Caki2 (cell line): ENCODE data around the gene BTNL3. TPM values are rescaled to one million over a fixed set of nuclear protein-coding genes. Genes with fewer than 3 reads are reported as not detected.
A peak's percentile ranks its signal among the peaks of the same experiment; 100 is the strongest.
"Not testable (repeated sequence)": the region's sequence is repeated elsewhere in the genome, so short reads cannot be mapped to it uniquely, and the experiment has no call there.

Experiments
- DNase-seq: peaks from one replicate; pipeline ENCODE4 v3.0.0-alpha.2; 2015; ENCODE audit warnings: low read depth
- in situ Hi-C: cut with HindIII; loops from 2 replicates; pipeline ENCODE4 v1.10.0; 2016; ENCODE audit warnings: low sequenced_read_pairs, low pct_unique_long_range_greater_than_20kb, mixed read lengths
- total RNA-seq: library from RNA; depleted of rRNA; stranded (reverse); fragments of >200 nt; shearing (Covaris generic); gene quantifications from 2 replicates; pipeline ENCODE4 v1.2.3, GENCODE V29; 2014; ENCODE audit warnings: low replicate concordance

BTNL3 gene
- total RNA-seq, 1 experiment from 2014 or later, result not detected

DNA sequence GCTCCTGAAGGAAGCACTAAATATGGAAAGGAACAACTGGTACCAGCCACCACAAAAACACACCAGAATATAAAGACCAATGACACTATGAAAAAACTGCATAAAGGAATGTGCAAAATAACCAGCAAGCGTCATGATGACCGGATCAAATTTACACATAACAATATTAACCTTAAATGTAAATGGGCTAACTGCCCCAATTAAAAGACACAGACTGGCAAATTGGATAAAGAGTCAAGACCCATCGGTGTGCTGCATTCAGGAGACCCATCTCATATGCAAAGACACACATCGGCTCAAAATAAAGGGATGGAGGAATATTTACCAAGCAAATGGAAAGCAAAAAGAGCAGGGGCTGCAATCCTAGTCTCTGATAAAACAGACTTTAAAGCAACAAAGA, 21.4 kb downstream of the BTNL3 start:
- in situ Hi-C loops, DNase-seq: not testable (repeated sequence)

DNA sequence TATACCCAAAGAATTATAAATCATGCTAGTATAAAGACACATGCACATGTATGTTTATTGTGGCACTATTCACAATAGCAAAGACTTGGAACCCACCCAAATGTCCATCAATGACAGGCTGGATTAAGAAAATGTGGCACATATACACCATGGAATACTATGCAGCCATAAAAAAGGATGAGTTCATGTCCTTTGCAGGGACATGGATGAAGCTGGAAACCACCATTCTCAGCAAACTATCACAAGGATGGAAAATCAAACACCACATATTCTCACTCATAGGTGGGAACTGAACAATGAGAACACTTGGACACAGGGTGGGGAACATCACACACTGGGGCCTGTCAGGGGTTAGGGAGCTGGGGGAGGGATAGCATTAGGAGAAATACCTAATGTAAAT, 26.0 kb downstream of the BTNL3 start:
- in situ Hi-C loops, DNase-seq: not testable (repeated sequence)

DNA sequence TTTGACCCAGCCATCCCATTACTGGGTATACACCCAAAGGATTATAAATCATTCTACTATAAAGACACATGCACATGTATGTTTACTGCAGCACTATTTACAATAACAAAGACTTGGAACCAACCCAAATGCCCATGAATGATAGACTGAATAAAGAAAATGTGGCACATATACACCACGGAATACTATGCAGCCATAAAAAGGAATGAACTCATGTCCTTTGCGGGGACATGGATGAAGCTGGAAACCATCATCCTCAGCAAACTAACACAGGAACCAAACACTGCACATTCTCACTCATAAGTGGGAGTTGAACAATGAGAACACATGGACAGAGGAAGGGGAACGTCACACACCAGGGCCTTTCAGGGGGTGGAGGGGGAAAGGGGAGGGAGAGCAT, 28.8 kb downstream of the BTNL3 start:
- in situ Hi-C loops, DNase-seq: not testable (repeated sequence)

DNA sequence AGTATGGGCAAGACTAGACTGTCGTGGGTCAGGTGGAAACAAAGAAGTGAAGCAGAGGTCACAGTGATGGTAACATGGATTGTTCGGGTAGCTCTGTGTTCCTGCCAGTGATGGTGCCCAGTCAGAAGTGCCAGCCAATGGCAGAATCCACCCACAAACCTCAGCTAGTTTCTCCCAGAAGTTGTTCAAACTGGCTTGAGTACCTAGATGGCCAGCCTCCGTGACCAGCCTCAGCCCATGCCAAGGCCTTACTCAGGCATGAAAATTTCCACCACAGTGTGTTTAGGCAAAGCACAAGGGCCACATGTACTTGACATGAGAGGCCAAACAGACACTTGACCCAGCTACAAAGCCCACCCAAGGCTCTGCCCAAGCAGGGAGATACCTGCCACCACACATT, 32.0 kb downstream of the BTNL3 start:
- in situ Hi-C loops, result no loop called here
- no peak for DNase-seq

DNA sequence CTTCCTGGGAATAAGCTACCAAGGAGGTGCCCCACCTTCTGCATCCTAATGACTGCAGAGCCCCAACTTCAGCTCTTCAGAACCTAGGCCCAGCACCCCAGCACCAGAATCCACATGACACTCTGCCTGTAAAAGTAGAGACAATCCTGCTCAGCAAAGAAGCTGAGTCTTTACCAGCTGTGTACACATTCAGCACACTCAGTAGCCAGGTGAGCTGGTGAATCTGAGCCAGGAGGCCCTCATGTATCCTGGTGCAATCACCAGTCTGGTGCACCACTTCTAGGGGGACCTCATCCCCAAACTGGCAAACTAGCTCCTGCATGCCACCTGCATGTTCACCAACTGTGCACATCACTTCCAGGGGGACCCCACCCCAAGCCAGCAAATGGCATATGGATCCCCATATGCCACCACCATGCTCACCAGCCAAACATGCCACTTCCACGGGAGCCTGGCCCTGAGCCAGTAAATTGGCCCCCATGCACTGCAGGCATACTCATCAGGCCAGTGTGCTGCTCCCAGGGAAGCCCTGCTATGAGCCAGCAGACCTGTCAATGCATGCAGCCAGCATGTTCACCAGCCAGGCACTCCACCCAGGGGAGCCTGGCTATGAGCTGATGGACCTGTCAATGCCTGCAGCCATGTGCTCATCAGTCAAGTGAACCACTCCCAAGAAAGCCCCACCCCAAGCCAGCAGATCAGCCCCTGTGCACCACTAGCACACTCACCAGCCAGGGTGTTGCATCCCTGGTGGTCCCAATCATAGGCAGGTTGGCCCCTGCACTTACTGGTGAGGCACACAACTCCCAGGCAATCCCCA, 35.8 kb downstream of the BTNL3 start:
- no peak for DNase-seq
- in situ Hi-C loops, result no loop called here

DNA sequence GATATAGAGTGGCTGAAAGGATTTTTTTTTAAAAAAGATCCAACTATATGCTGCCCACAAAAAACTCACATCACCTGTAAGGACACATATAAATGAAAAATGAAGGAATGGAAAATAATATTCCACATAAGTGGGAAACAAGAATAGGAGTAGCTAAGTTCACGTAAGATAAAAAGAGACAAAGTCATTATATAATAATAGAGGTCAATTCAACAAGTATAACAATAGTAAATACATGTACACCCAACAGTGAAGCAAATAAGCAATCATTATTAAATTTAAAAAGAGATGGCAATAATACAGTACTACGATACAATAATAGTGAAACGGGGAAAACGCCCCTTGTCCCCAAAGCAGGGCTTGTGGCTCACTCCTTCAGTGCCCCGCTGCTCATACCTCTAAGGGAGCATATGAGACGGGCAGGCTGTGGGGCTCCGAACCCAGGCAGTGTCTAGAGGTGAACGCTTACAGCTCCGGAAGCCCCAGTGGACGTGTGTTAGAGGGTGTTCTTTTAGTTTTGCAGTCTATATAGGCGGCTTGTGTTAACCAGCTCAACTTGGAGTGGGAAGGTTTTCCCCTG, 38.9 kb downstream of the BTNL3 start:
- in situ Hi-C loops, result no loop called here

DNA sequence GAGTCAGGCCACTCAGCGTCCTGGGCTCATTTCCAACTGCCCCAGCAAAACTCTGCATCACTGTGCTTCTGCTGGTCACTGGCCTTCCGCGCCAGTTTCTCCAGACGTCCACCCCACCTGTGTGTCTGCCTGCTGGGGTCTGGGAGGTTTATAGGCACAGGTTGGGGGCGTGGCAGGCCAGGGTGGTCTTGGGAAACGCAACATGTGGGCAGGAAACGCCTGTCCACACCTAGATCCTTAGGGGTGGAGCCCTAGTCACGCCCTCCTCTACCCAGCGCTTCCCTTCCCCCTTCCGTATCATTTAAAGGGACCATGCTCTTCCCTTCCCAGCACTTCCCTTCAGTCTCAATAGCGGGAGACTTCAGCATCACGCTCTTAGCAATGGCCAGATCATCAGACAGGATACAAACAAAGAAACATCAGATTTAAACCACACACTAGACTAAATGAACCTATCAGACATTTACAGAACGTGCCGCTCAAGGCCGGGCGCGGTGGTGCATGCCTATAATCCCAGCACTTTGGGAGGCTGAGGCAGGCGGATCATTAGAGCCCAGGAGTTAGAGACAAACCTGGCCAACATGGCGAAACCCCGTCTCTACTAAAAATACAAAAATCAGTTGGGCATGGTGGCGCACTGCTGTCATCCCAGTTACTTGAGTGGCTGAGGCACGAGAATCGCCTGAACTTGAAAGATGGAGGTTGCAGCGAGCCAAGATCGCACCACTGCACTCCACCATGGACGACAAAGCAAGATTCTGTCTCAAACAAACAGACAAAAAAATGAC, 39.6 kb downstream of the BTNL3 start:
- in situ Hi-C loops, result no loop called here
- peak; percentile 60 for DNase-seq

More for the DNA sequence above, 38.9 kb downstream of the BTNL3 start:
- no peak for DNase-seq

DNA sequence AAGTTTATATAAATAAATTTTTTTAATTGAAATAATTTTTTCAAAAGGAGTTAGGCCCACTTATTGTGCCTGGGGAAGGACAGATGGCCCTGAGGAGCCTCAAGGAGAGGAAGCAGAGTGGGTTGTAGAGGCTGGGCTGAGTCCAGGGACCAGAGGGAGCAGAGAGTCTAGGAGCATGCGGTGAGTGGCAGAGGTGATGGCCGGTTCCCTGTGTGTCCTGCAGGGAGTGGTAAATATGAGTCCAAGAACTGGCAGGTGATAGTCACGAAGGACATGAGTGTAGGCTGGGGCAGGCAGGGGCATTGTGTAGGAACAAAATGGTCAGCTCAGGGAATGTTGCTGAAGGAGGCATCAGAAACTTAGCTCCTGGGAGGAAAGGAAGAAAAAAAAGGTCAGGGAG, 43.1 kb downstream of the BTNL3 start:
- no peak for DNase-seq
- in situ Hi-C loops, result no loop called here

DNA sequence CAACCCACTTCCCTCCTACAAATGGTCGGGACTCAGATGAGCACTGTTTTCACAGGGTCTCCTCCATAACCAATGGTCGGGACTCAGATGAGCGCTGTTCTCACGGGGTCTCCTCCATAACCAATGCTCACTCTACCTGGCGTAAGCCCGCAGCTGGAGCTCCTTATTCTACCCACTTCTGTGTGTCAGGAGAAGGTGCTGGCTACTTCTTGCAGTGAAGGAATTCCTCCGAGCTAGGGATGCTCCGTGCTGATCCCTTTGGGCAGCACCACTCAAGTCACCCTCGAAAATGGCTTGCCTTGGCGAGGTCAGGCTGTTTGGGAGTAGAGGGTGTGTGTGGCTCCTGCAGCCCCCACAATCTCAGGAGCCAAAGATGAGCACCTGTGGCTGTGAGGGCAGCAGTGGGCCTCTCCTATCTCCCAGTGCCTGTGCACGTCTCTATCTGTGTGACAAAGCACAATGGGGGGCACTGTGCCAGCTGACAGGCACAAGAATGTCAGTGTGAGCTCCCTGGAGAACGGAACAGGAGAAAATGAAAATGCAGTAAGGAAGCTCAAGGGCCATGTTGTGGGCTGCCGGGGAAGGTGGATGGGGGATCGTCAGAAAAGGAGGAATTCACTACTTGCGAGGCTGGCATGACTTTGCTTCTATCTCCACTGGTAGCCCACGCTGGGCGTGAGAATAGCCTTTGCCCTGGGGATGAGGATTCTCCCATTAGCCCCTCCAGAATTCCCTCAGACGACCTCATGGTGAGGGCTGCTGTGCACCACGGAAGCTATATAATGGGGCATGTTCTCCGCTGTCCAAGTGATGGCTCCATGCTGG, 47.6 kb downstream of the BTNL3 start:
- no peak for DNase-seq
- in situ Hi-C loops, result no loop called here

DNA sequence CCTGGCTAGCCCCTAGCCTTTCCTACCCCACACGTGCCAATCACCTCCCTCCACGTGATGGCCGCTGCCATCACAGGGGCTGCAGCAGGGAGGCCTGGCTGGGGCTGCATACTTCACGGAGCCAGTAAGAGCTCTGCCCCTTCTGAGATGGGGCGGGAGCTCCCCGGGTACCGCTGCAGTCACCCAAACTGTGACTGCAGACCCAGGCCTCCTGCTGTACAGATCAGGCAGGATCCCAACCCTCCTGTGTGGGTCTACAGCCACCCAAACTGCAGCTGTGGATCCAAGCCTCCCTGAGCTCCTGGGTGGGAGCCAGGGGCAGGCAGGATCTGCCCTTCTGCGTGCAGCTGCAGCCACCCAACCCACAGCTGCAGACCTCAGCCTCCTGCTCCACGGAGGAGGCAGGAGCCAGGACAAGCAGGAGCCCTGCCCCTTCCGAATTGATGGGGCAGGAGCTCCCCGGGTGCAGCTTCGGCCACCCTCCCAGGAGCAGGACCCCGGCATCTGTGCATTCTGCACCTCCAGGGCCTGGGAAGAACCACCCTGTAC, 48.2 kb downstream of the BTNL3 start:
- in situ Hi-C loops, result no loop called here

DNA sequence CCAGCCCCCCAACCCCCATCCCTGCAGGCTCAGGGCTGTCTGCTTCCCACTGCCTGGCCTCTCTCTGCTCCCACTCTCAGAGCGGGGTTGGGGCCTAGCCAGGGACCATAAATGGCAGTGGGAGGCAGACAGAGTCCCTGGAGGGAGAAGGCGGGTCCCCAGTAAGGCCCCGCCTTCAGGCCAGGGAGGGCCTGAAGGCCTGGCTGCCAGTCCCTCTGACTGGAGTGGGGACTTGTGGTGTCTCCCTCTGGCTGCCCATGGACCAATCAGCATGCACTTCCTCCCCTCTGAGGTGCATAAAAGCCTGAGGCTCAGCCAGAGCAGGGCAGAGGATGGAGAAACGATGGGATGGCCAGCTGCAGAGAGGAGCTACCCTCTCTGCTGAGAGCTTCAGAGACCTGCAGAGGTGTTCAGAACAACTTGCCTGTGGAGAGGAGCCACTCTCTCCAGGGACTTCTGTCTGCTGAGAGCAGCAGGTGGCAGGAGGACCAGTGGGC, 48.8 kb downstream of the BTNL3 start:
- no peak for DNase-seq
- in situ Hi-C loops, result no loop called here

More for the DNA sequence above, 48.2 kb downstream of the BTNL3 start:
- no peak for DNase-seq

DNA sequence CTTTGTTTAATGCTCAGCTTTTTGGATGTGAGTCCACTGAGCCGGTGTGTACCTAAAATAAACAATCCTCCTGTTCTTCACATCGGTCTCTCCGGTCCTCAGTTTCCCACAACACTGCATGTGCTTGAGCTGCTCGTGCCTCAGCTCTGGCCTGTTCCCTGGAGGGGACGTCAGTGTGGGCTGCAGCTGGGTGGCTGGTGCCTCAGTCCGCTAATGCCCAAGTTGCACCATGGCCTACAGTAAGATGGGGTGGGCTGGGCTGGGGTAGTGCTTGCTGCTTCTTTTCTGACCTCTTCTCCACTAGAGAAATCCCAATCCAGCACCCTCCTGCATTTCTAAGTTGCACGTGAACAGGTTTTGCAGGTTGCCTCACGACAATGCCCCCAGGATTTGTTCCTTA, 50.8 kb downstream of the BTNL3 start:
- in situ Hi-C loops, result no loop called here
- DNase-seq, result no peak

DNA sequence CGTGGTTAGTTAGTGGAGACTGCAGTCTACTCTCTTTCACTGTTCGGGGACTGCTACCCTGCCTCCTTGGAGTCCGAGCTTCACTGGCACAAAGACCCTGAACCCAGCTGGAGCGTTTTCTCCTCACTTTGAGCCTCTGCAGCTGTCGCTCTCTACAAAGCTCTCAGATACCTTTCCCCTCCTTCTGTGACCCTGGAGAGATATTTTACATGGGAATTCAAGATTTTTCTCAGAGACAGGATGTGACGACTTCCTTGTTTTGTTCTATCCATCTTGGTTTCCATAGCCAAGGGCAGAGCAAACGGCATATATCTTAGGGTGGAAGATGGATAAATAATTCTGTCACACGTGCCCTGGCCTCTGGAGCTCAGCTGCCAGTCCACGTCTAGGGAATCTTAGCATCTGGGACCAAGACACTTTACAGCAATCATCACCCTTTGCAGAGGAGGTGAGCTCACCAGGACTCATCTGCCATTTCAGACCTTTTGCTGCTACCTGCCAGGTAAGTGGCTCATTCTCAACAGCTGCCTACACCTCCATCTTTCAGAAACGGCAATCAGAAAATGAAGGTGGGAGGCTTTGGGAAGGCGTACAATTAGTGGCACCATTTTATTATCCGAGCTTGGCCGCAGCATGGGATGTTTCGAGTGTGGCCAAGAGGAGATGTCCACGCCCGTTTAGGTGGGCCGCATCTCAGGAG, 51.4 kb downstream of the BTNL3 start, which contains the start of gene BTNL9:
TSS of gene BTNL9 (plus strand) at position 336 of the 700 bp plus-strand sequence. CDS start 5,224 bp downstream, outside the sequence.
- no peak for DNase-seq
- in situ Hi-C loops, result no loop called here

DNA sequence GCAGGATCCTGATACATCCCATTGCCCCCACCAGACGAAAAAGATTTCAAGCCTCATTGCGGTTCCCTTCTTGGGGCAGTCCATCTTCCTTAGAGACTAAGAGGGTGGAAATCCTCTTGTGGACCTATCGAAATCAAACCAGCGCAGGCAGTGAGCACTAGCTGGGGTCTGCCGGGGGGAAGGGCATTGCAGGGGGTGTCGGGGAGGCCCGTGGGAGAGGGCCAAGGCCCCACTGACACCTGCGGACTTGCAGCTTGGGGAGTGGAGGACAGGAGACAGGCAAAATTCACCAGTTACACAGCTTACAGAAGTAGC, 51.9 kb downstream of the BTNL3 start:
- in situ Hi-C loops, result no loop called here
- no peak for DNase-seq

DNA sequence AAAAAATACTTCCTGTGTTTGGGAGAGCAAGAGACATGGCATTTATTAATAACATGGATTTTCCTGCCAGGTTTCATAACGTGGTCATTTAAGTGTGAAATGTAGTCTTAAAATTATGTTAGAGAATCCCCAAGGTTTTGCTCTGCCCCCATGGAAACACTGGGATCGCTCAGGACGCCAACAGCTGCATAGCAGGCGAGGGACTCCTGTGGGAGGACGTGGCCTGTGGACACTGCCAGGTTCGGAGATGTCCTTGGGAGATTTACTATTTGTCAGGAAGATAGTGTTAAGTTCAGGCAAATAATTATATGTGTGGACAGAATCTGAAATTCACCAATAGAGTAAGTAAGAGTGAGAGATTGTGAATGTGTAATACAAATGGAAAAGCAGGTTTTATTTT, 52.4 kb downstream of the BTNL3 start:
- no peak for DNase-seq
- in situ Hi-C loops, result no loop called here

DNA sequence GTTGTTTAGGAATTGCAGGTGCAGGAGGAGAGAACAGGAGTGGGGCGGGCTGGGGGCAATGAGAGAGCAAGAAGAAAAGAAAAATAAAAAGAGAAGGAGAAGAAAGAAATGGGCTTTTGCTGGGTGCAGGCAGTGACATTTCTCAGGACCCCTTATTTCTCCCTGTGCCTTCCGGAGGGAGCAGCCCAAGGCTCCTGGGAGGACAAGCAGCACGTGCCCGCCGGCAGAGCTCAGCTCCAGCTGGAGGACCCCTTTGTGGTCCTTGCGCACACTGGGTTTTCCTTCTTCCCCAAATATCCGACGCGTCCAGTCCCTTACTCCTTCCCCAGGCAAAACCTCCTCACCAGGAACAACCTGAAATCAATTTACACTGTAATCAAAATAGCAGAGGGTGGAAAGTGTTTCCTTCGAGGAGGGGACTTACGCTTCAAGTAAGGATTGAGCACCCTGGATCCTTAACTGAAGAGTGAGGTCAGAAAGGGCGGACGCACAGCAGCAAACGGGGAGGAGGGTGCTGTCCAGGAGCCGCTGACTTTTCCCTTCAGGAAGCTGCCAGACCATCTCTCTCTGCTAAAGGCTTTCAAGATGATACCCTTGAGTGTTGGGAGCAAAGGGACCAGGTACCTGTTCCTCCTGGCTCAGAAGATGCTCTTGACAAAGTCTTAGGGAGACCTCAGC, 53.5 kb downstream of the BTNL3 start:
- in situ Hi-C loops, result no loop called here
- no peak for DNase-seq

DNA sequence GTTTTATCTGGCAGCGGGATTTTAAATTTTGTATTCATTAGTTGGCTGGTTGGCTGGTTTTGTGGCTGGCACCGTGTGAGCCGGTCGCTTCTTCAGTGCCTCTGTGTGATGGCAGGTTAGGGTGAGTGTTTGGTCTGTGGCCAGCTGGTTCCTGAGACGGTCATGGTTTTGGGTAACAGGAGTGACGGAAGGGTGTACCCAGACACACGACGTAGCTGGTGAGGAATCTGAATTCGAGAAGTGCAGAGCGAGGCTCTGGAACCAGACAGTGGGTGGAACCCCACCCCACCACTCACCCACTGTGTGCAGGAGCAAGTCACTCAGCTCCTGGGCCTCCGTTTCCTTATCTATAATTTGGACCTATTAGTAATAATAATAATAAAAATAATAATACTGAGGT, 54.1 kb downstream of the BTNL3 start:
- no peak for DNase-seq
- in situ Hi-C loops, result no loop called here
